Measurements from ENCODE around the gene FADS1.

GRCh38 chr11:61756147-61756451 is 60.7 kb downstream of the FADS1 start:
- TF ChIP-seq CTCF (IDR thresholded peaks at IDR 0.05) (no peak), POLR2A (IDR thresholded peaks at IDR 0.05) (no peak)
